CMK (cell line): Measurements from ENCODE around the gene JPH3.

Experiments
- DNase-seq: peaks from one replicate; pipeline ENCODE4 v3.0.0-alpha.2; 2010; ENCODE audit warnings: low read depth

The JPH3 gene

DNA sequence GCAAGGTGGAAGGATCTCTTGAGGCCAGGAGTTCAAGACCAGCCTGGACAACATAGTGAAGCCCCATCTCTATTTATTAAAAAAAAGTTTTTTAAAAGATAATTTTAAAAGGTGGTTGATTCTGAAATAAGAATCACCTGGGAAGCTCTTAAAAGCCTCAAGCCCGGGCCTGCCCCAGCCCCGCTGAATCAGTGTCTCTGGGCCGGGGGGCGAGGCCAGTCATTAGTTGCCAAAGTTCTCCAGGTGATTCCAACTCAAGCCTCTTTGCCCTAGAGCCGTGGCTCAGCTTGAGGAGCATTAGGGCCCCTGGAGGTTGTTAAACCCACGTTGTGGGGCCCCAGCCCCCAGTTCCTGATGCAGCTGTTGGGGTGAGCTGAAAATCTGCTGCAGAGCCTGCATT, 24.6 kb downstream of the JPH3 start:
- no peak for DNase-seq

GRCh38 chr16:87627542-87628245, 25.4 kb downstream of the JPH3 start:
- no peak for DNase-seq

GRCh38 chr16:87628246-87628923, 26.1 kb downstream of the JPH3 start:
- DNase-seq = no peak

GRCh38 chr16:87628940-87629339, 26.6 kb downstream of the JPH3 start:
- DNase-seq = no peak

DNA sequence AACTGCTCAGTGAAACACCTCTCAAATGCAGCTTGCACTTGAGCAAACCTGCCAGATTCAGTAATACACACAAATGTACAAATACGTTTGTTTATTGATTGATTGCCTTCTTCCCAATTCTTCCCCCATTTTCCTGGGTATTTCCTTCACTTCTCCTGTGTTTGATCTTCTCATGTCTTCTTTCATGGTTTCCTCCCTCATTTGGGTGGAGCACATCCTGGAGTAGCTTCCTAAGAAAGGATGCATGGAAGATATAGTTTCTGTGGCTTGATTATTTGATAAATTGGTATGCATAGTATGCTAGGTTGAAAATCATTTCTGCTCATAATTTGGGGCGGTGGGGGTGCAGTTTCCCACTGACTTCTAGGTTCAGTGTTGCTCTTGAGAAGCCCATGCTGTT, 28.8 kb downstream of the JPH3 start:
- DNase-seq = no peak

DNA sequence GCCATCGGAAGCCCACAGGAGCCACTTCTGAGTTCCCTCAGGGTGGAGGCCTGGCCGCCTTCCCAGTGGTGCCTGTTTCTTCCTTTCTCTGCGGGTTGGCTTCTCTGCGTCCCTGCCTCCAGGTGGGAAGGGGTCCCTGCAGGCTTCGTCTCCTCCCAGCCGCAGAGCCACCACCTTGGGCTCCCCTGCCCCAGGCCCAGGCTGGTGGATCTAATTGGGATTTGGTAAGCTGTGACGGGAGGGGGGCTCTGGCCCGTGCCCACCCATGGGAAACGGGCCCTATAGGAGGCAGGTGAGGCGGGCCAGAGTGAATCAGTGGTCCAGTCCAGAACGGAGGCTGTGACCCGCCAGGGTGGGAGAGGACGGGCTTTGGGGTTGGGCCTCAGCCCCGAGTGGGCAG, 32.1 kb downstream of the JPH3 start:
- DNase-seq = no peak

DNA sequence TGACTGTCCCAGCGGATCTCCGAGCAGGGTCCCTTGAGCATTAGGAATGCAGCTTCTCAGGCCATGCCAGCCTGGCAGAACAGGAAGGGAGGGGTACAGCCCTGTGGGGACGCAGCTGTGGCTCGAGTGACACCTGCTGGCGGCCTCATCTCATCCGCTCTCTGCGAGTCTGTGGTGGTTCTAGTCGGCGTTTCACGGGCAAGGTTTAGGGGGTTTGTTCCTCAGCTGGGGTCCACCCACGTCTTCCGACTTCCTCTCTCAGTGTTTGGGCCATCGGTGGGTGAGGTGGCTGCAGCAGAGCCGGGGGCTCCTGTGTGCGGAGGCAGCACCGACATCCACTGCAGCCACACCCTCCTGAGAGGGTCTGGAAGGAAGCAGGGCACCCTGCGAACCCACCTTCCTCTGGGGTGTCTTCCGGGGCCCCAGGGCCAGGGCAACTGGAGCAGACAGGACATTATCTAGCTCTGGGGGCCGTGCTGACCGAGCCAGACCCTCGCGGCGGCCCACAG, 33.3 kb downstream of the JPH3 start:
- peak; percentile 18 for DNase-seq

DNA sequence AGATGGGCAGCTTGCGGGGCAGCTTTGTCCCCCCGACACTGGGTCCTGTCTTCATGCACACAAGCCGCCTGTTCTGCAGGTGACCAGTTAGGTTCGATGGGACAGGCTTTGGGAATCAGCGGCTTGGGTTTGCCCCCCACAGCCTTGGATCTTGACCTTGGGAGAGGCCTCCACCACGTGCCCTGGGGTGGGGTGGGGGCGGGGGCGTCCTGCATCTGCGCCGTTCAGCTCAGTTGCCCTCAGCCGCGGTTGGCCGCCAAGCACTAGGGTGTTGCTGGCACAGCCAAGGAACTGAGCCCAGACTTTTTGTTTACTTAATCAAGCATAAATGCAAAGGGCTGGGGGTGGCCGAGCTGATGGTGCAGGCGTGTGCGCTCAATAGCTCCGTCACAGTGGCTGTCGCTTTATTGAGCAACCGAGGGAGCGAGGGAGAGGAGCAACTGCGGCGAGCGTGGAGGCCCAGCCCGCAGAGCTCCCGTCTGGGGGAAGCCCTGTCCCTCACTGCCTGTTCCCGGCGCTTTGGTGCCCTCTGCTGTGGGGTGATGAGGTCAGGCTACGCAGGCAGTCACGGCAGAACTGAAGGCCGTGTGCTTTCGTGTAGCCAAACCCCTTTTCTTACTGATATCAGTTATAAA, 33.9 kb downstream of the JPH3 start:
- DNase-seq = peak; percentile 41

- no peak for DNase-seq
These were observed 34.4 kb downstream of the JPH3 start for GRCh38 chr16:87636741-87637140.

GRCh38 chr16:87637357-87637756, 35.0 kb downstream of the JPH3 start:
- DNase-seq = no peak

DNA sequence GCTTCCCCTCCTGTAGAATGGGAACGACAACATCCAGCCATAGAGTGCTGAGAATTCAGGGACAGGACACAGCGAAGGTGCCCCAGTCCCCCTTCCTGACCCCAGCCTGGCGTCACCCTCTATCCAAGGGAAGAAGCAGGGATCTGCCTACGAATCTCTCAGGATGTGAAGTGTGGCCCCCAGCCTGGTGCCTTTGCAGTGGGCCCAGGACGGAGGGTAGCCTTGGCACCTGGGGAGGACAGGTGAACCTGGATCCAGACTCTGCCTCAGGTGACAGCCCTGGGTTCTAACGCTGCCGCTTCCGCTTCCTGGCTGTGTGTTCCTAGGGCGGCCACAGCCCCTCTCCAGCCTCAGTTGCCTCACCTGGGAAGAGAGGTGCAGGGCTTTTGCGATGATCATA, 36.4 kb downstream of the JPH3 start:
- no peak for DNase-seq

DNA sequence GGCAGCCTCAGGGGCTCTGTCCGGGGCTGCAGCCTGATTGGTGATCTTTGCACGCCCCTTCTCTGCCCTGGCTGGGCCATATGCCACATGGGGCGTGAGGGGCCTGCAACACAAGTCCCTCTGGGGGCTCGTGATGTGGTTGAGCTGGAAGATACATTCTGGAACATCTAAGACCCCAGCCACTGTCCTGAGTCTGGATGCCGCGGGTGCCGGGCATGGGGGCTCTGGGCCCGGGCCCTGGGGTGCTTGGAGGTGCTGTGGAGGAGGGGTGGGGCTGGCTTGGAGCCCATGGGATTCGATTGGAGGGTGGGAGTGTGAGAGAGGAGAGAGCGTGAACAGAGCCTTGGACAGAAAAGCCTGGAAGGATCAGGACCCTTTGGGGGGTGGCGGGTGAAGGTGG, 39.4 kb downstream of the JPH3 start:
- no peak for DNase-seq

GRCh38 chr16:87642491-87642890, 40.2 kb downstream of the JPH3 start:
- no peak for DNase-seq

GRCh38 chr16:87644186-87644585, 41.9 kb downstream of the JPH3 start:
- no peak for DNase-seq

GRCh38 chr16:87644596-87644995, 42.3 kb downstream of the JPH3 start:
- no peak for DNase-seq

DNA sequence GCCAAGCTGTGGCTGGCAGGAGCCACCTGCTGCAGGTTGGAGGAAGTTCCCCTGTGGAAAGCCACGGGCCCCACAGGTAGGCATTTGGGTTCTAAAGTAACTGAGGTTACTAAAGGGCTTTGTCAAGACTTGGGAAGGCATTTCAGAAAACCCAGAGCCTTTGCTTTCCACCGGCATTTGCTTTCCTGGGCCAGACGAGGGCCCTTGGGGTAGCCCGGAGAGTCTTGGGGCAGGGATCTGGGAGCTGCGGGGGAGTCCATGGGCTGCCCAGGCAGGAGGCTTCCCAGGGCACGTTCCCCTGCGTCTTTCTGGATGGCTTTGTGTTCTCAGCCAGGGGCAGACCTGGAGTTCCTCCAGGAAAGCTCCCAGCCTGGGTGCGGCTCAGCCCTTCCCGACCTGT, 43.5 kb downstream of the JPH3 start:
- DNase-seq = no peak

GRCh38 chr16:87647431-87648185, 45.3 kb downstream of the JPH3 start:
- no peak for DNase-seq

- no peak for DNase-seq
These were observed 45.9 kb downstream of the JPH3 start for GRCh38 chr16:87648236-87648635.

DNA sequence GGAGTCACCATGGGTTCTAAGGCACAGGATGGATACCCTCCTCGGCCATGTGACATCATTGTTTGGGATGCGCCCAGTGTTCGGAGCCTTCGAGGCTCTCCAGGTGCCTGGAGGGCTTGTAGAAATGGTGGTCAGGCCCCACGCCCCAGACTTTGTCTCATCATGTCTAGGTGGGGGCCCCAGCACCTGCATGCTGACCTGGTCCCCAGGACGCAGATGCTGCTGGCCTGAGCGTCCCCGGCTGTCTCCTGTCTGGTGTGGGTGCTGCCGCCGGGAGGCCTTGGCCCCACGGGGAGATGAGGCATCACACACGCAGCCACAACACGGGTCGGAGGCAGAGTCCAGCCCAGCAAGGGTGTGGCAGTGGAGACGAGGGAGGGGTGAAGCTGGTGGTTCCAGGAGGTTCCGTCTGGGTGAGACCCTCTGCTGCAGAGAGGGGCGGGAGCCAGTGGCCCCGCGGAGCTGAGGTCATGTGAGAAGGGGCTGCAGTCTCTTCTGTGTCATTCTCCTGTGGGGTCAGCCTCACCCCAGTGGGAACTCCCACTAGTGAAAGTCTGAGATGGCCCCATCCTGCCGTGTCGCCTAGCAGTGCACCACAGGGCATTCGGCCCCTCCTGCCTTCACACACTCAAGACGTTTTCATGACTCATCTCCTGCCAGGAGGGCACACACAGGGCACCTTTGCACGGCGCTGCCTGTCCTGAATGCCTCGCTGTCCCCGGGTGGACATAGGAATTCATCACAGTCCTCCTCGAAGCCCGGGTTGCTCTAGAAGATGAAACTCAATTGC, 46.6 kb downstream of the JPH3 start:
- no peak for DNase-seq

GRCh38 chr16:87652386-87652785, 50.1 kb downstream of the JPH3 start:
- no peak for DNase-seq

DNA sequence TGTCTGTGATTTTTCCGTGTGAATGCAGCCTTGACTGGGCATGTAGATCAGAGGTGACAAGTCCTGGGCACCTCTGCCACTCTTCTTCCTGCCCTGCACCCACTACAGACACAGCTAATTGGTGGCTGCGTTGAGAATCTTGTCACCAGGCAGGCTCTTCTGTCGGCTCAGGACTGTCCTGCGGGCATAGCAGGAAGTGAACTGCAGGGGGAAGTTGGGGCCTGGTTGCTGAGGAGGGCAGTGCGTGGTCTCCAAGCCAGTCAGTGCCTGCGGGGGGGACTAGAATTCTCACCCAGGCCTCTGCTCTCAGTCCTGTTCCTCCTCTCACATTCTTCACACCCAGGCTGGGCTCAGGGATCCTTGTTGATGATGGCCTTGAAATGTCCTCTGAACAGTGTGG, 50.5 kb downstream of the JPH3 start:
- no peak for DNase-seq

DNA sequence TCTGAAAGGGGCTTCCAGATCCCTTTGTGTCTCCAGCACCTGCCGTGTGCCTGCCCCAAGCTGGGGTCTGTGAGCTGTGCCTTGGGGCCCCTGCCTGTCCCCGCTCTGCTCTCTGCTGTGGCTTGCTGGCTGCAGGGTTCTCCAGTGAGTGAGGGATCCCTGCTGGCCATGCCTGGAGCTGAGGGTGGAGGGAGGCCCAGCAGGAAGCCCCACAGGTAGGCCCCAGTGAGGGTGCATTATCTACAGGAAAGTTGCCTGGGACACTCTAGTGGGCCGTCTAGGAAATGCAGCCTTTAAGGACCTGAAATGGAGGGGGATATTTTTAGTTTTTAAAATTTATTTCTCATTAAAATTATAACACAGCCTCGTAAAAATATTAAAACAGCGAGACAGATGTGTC, 50.9 kb downstream of the JPH3 start:
- no peak for DNase-seq
